Prostate gland (tissue), 2 donors: ENCODE results near the gene CCDC112. TPM values are rescaled to one million over a fixed set of nuclear protein-coding genes. Genes with fewer than 3 reads are reported as not detected.

Source experiments
- DNase-seq: peaks from one replicate; pipeline ENCODE4 v3.0.0-alpha.2; 2019; ENCODE audit warnings: low spot score
- H3K27ac ChIP-seq, 2 donors: fragments of 200-600 bp; sonication (generic); 2 replicates each; pipeline ENCODE4 v1.5.1; 2017 to 2019
- H3K27me3 ChIP-seq: fragments of 200-600 bp; sonication (generic); replicated peaks from 2 replicates; pipeline ENCODE4 v1.5.1; 2019; ENCODE audit not compliant: insufficient read depth
- H3K36me3 ChIP-seq, 2 donors: fragments of 200-600 bp; sonication (generic); 1 replicate in 1 of 2; 2 replicates in 1 of 2; pipeline versions ENCODE4 v1.5.1 to v1.8.1; 2017 to 2019
- H3K4me1 ChIP-seq: fragments of 200-600 bp; sonication (generic); replicated peaks from 2 replicates; pipeline ENCODE4 v1.5.1; 2019
- H3K4me3 ChIP-seq, 2 donors: fragments of 200-600 bp; sonication (generic); 2 replicates each; pipeline ENCODE4 v1.5.1; 2017 to 2019
- H3K9me3 ChIP-seq: fragments of 200-600 bp; sonication (generic); 2 replicates; pipeline ENCODE4 v1.5.1; 2017
- CTCF ChIP-seq, 4 experiments: fragments of 200-600 bp in 2 of 4; fragments of 450-650 bp in 2 of 4; sonication (generic) in 2 of 4; IDR thresholded peaks; 1 replicate in 3 of 4; 2 replicates in 1 of 4; pipeline ENCODE4 v1.5.1; 2016 to 2019; ENCODE audit warnings: antibody characterized with exemption in 4 of 4, mild to moderate bottlenecking in 2 of 4, moderate library complexity in 2 of 4
- POLR2A ChIP-seq: fragments of 450-650 bp; IDR thresholded peaks from one replicate; pipeline ENCODE4 v1.6.1; 2016; ENCODE audit warnings: antibody characterized with exemption, mild to moderate bottlenecking
- POLR2AphosphoS5 ChIP-seq: sonication (generic); formaldehyde crosslinking; IDR thresholded peaks from one replicate; pipeline ENCODE4 v1.6.1; 2017; ENCODE audit warnings: antibody characterized with exemption
- WGBS: methylation state at CpG from one replicate; pipeline ENCODE4 v1.1.5; 2018; 5-methylcytosine and 5-hydroxymethylcytosine counted together
- intact Hi-C: fragments of 100-400 bp; cut with DNase I; formaldehyde crosslinking; loops from one replicate; pipeline ENCODE4 v1.14.2; 2022
- total RNA-seq, 2 donors: library from RNA; depleted of rRNA; stranded (reverse); fragments of >200 nt; gene quantifications; one replicate each; pipeline ENCODE4 v1.1.0, GENCODE V29; 2016

CCDC112 gene
- total RNA-seq, 2 donors from 2014 or later = 9.4 to 12.9 TPM

GRCh38 chr5:115320006-115320405 lies 23.6 kb upstream of the CCDC112 start:
- H3K36me3 ChIP-seq = no peaks in the 10 kb centered on the region
- WGBS = 69% methylated on average over 3 of the region's 3 CpGs

GRCh38 chr5:115319007-115319406 lies 22.6 kb upstream of the CCDC112 start:
- no peak overlapping the region for H3K4me3 ChIP-seq
- no peak for TF ChIP-seq POLR2A
- no peak for TF ChIP-seq POLR2AphosphoS5
- TF ChIP-seq CTCF (IDR thresholded peaks at IDR 0.05) = no peak
- WGBS = 0% methylated on average over 1 of the region's 1 CpG
- no peaks in the 10 kb centered on the region for H3K9me3 ChIP-seq
- intact Hi-C loops = loop anchor here (10.0 kb wide), 1 partner anchor 516 kb away; no protein-coding TSS in a partner anchor
- no peaks in the 10 kb centered on the region for H3K36me3 ChIP-seq
- DNase-seq = no peak
- no peaks in the 10 kb centered on the region for H3K27me3 ChIP-seq
- H3K27ac ChIP-seq = no peak overlapping the region
- no peaks in the 10 kb centered on the region for H3K4me1 ChIP-seq

More at GRCh38 chr5:115320006-115320405, 23.6 kb upstream of the CCDC112 start:
- intact Hi-C loops = no loop called here
- TF ChIP-seq POLR2A (no peak), POLR2AphosphoS5 (no peak), CTCF (IDR thresholded peaks at IDR 0.05) (no peak)
- no peaks in the 10 kb centered on the region for H3K4me1 ChIP-seq
- no peak overlapping the region for H3K4me3 ChIP-seq
- no peak overlapping the region for H3K27ac ChIP-seq
- DNase-seq = no peak
- no peaks in the 10 kb centered on the region for H3K27me3 ChIP-seq
- H3K9me3 ChIP-seq = no peaks in the 10 kb centered on the region

GRCh38 chr5:115317736-115318135 lies 21.3 kb upstream of the CCDC112 start:
- Histone ChIP-seq H3K4me3 (no peak overlapping the region), H3K36me3 (no peaks in the 10 kb centered on the region), H3K4me1 (no peaks in the 10 kb centered on the region), H3K27ac (no peak overlapping the region), H3K27me3 (no peaks in the 10 kb centered on the region), H3K9me3 (no peaks in the 10 kb centered on the region)
- 4% methylated on average over 1 of the region's 1 CpG for WGBS
- TF ChIP-seq CTCF (IDR thresholded peaks at IDR 0.05) (no peak), POLR2AphosphoS5 (no peak), POLR2A (no peak)
- no peak for DNase-seq
- intact Hi-C loops = loop anchor here (10.0 kb wide), 1 partner anchor 517 kb away; no protein-coding TSS in a partner anchor

GRCh38 chr5:115317320-115317719 lies 20.9 kb upstream of the CCDC112 start:
- intact Hi-C loops = loop anchor here (10.0 kb wide), 1 partner anchor 517 kb away; no protein-coding TSS in a partner anchor

More at GRCh38 chr5:115317320-115317719, 20.9 kb upstream of the CCDC112 start:
- H3K27me3 ChIP-seq = no peaks in the 10 kb centered on the region
- no peaks in the 10 kb centered on the region for H3K36me3 ChIP-seq
- H3K9me3 ChIP-seq = no peaks in the 10 kb centered on the region
- DNase-seq = no peak
- H3K4me1 ChIP-seq = no peaks in the 10 kb centered on the region
- H3K4me3 ChIP-seq = no peak overlapping the region
- H3K27ac ChIP-seq = no peak overlapping the region
- no peak for TF ChIP-seq CTCF (IDR thresholded peaks at IDR 0.05)
- TF ChIP-seq POLR2AphosphoS5 = no peak
- TF ChIP-seq POLR2A = no peak
